CD4-positive, CD25-positive, alpha-beta regulatory T cell (primary cell): ENCODE results near the gene MICB. TPM values are rescaled to one million over a fixed set of nuclear protein-coding genes. Genes with fewer than 3 reads are reported as not detected.

Experiments used
- ATAC-seq, 2 donors: fragments of 150-1000 bp; cut with Tn5 transposase; one replicate each; pipeline ENCODE4 v1.10.0; 2021; ENCODE audit warnings: low read depth in 2 of 2, moderate number of reproducible peaks in 2 of 2, moderate library complexity in 1 of 2
- DNase-seq, 3 donors: peaks; one replicate each; pipeline versions ENCODE4 v3.0.0 to v3.0.0-alpha.2; 2012 to 2022; ENCODE audit warnings: mixed read lengths in 1 of 3
- H3K27ac ChIP-seq: one replicate; pipeline ENCODE4 v1.7.0; 2013; ENCODE audit warnings: mild to moderate bottlenecking, low read length; ENCODE audit not compliant: insufficient read depth, poor library complexity, severe bottlenecking
- H3K27me3 ChIP-seq: one replicate; pipeline ENCODE4 v1.7.0; 2013; ENCODE audit warnings: low read length; ENCODE audit not compliant: control insufficient read depth, insufficient read depth
- H3K36me3 ChIP-seq: one replicate; pipeline ENCODE4 v1.7.0; 2013; ENCODE audit warnings: mild to moderate bottlenecking, low read length, moderate library complexity; ENCODE audit not compliant: control insufficient read depth, insufficient read depth
- H3K4me1 ChIP-seq: 2 replicates; pipeline ENCODE4 v1.7.0; 2013; ENCODE audit warnings: mild to moderate bottlenecking, low read length; ENCODE audit not compliant: insufficient read depth, control insufficient read depth, poor library complexity, severe bottlenecking
- H3K4me3 ChIP-seq: one replicate; pipeline ENCODE4 v1.7.0; 2013; ENCODE audit warnings: low read depth, mild to moderate bottlenecking, low read length, moderate library complexity
- H3K9me3 ChIP-seq, 2 experiments: 1 replicate in 1 of 2; 2 replicates in 1 of 2; pipeline ENCODE4 v1.7.0; 2013; ENCODE audit warnings: low read length in 2 of 2, mild to moderate bottlenecking in 1 of 2, moderate library complexity in 1 of 2; ENCODE audit not compliant: control insufficient read depth in 2 of 2
- H3K27ac Mint-ChIP-seq, 3 donors: one replicate each; pipeline ENCODE4 v1.8.0; 2020 to 2022; ENCODE audit warnings: mild to moderate bottlenecking in 3 of 3, mixed read lengths in 3 of 3, moderate library complexity in 2 of 3
- H3K27me3 Mint-ChIP-seq: one replicate; pipeline ENCODE4 v1.8.0; 2022; ENCODE audit warnings: mild to moderate bottlenecking, mixed read lengths
- H3K36me3 Mint-ChIP-seq: one replicate; pipeline ENCODE4 v1.8.0; 2020; ENCODE audit warnings: mixed read lengths
- H3K4me1 Mint-ChIP-seq, 4 donors: one replicate each; pipeline ENCODE4 v1.8.0; 2020 to 2022; ENCODE audit warnings: mixed read lengths in 4 of 4, mild to moderate bottlenecking in 1 of 4
- H3K4me3 Mint-ChIP-seq, 4 donors: one replicate each; pipeline ENCODE4 v1.8.0; 2020 to 2022; ENCODE audit warnings: mild to moderate bottlenecking in 4 of 4, mixed read lengths in 4 of 4, moderate library complexity in 3 of 4
- H3K9me3 Mint-ChIP-seq, 7 donors: one replicate each; pipeline ENCODE4 v1.8.0; 2020 to 2022; ENCODE audit warnings: mixed read lengths in 7 of 7, mild to moderate bottlenecking in 3 of 7, moderate library complexity in 2 of 7
- polyA plus RNA-seq, 4 donors: library from polyadenylated mRNA; unstranded; fragments of 300-500 nt; fragmentation: Illumina TruSeq; gene quantifications; one replicate each; pipeline ENCODE4 v1.2.3, GENCODE V29; 2021
- total RNA-seq: library from RNA; stranded (reverse); gene quantifications from one replicate; pipeline ENCODE4 v1.2.3, GENCODE V29; 2022

MICB gene
- total and polyA plus RNA-seq, 5 donors from 2014 or later, result 7.8 to 22.0 (median 12.4) TPM

DNA sequence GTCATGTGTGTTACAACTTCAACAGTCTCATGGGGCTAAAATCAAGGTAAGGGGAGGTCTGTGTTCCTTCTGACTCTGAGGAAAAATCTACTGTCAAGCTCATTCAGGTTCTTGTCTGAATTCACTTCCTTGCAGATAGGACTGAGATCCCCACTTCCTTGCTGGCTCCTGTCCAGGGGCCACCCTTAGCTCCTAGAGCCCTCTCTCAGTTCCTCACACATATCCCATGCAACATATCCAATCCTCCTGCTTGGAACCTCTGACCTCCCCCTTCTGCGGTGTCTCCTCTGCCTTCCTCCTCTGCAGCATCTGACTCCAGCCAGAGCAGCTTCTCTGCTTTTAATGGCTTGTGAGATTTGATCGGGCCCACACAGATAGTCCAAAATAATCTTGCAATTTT is 27.1 kb upstream of the MICB start:
- Histone ChIP-seq H3K27me3 (no peaks in the 10 kb centered on the region), H3K9me3 (no peaks in the 10 kb centered on the region), H3K27ac (no peak overlapping the region), H3K4me3 (peak overlapping the region; percentile 9), H3K36me3 (peaks cover 7% of the 10 kb centered on the region), H3K4me1 (peaks cover 79% of the 10 kb centered on the region)
- H3K4me1 Mint-ChIP-seq, result peaks cover 32 to 99% (median 83%) of the 10 kb centered on the region in 4 donors
- H3K27me3 Mint-ChIP-seq, result no peaks in the 10 kb centered on the region
- no peaks in the 10 kb centered on the region for H3K9me3 Mint-ChIP-seq
- DNase-seq (no peak), ATAC-seq (no peak)
- peaks cover 15% of the 10 kb centered on the region for H3K36me3 Mint-ChIP-seq
- H3K4me3 Mint-ChIP-seq, result peak overlapping the region in 3 of 4 donors; percentile 23 to 76 (median 30)
- H3K27ac Mint-ChIP-seq, result peak overlapping the region; percentile 30 to 91 (median 66)

DNA sequence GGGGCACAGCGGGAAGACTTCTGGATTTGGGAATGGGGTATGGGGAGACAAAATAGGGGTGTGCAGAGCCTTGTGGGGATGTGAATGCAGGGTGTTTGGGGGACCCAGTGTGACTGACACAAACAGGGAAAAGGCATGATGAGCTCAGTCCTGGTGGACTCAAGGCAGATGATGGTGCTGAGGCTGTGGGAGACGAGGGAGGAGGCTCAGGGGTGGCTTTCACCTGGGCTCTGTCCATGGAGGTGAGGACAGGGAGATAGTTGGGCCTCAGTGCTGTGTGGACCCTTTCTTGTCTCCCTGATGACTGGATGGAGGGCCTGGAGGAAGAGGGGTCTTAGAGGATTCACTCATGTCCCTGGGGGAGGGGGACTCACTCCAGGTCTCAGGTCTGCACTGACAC is 26.2 kb upstream of the MICB start:
- Histone ChIP-seq H3K36me3 (peaks cover 5% of the 10 kb centered on the region), H3K4me3 (peak overlapping the region; percentile 26), H3K4me1 (peaks cover 70% of the 10 kb centered on the region), H3K9me3 (no peaks in the 10 kb centered on the region), H3K27me3 (no peaks in the 10 kb centered on the region), H3K27ac (peak overlapping the region; percentile 47)
- no peak for ATAC-seq
- Mint-ChIP-seq H3K36me3 (peaks cover 15% of the 10 kb centered on the region), H3K27me3 (no peaks in the 10 kb centered on the region), H3K9me3 (no peaks in the 10 kb centered on the region), H3K4me3 (peak overlapping the region in 3 of 4 donors; percentile 30 to 76 (median 53)), H3K4me1 (peaks cover 31 to 92% (median 76%) of the 10 kb centered on the region in 4 donors), H3K27ac (peak overlapping the region; percentile 30 to 94 (median 70))
- DNase-seq, result no peak

DNA sequence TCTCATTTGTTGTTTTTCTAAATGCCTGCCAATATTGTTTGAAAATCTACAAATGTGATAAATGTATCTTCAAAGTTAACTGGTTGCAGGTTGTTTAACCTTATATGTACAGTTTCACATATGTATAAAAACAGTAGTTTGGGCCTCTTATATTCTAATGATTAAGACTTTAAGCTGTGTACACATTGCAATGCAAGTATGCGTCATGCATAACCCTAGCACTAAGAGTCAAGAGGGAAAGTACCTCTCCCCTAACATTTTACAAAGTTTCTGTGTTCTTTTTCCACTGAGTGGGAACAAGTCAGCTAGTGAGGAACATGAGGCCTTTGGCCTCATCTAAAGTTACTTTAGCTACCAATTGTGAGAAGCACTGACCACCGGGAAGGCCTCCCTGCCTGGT is 25.7 kb upstream of the MICB start:
- Histone ChIP-seq H3K4me1 (peaks cover 65% of the 10 kb centered on the region), H3K36me3 (peaks cover 5% of the 10 kb centered on the region), H3K4me3 (no peak overlapping the region), H3K27me3 (no peaks in the 10 kb centered on the region), H3K9me3 (no peaks in the 10 kb centered on the region), H3K27ac (peak overlapping the region; percentile 47)
- ATAC-seq (peak; percentile 36 to 40), DNase-seq (no peak)
- Mint-ChIP-seq H3K27me3 (no peaks in the 10 kb centered on the region), H3K4me1 (peaks cover 26 to 90% (median 75%) of the 10 kb centered on the region in 4 donors), H3K4me3 (peak overlapping the region in 1 of 4 donors; percentile 53), H3K36me3 (peaks cover 12% of the 10 kb centered on the region), H3K9me3 (no peaks in the 10 kb centered on the region), H3K27ac (peak overlapping the region; percentile 30 to 70 (median 57))

- H3K4me3 ChIP-seq, result no peak overlapping the region
- Mint-ChIP-seq H3K36me3 (peaks cover 10% of the 10 kb centered on the region), H3K4me1 (peaks cover 22 to 80% (median 68%) of the 10 kb centered on the region in 4 donors), H3K4me3 (peak overlapping the region in 1 of 4 donors; percentile 43), H3K27me3 (no peaks in the 10 kb centered on the region), H3K9me3 (no peaks in the 10 kb centered on the region), H3K27ac (peak overlapping the region in 2 of 3 donors; percentile 78 to 82)
- ATAC-seq (no peak), DNase-seq (no peak)
- no peak overlapping the region for H3K27ac ChIP-seq
- H3K36me3 ChIP-seq, result peaks cover 5% of the 10 kb centered on the region
- H3K4me1 ChIP-seq, result peaks cover 55% of the 10 kb centered on the region
- no peaks in the 10 kb centered on the region for H3K9me3 ChIP-seq
- no peaks in the 10 kb centered on the region for H3K27me3 ChIP-seq
These were observed 24.7 kb upstream of the MICB start for GRCh38 chr6:31473244-31473643.

GRCh38 chr6:31473780-31474761 is 23.9 kb upstream of the MICB start:
- ATAC-seq (no peak), DNase-seq (no peak)
- H3K4me1 ChIP-seq, result peaks cover 47% of the 10 kb centered on the region
- Mint-ChIP-seq H3K36me3 (peaks cover 10% of the 10 kb centered on the region), H3K4me3 (peak overlapping the region in 1 of 4 donors; percentile 43), H3K27ac (peak overlapping the region; percentile 78 to 96 (median 93)), H3K4me1 (peaks cover 21 to 75% (median 66%) of the 10 kb centered on the region in 4 donors), H3K9me3 (no peaks in the 10 kb centered on the region), H3K27me3 (no peaks in the 10 kb centered on the region)
- no peaks in the 10 kb centered on the region for H3K9me3 ChIP-seq
- no peaks in the 10 kb centered on the region for H3K27me3 ChIP-seq
- peaks cover 5% of the 10 kb centered on the region for H3K36me3 ChIP-seq
- H3K27ac ChIP-seq, result no peak overlapping the region
- no peak overlapping the region for H3K4me3 ChIP-seq

GRCh38 chr6:31474871-31475286 is 23.1 kb upstream of the MICB start:
- Mint-ChIP-seq H3K27me3 (no peaks in the 10 kb centered on the region), H3K27ac (peak overlapping the region in 2 of 3 donors; percentile 78 to 80), H3K9me3 (no peaks in the 10 kb centered on the region), H3K4me3 (peak overlapping the region in 1 of 4 donors; percentile 12), H3K4me1 (peaks cover 15 to 69% (median 58%) of the 10 kb centered on the region in 4 donors), H3K36me3 (peaks cover 11% of the 10 kb centered on the region)
- no peak overlapping the region for H3K4me3 ChIP-seq
- DNase-seq, result no peak
- H3K27me3 ChIP-seq, result no peaks in the 10 kb centered on the region
- ATAC-seq, result peak in 1 of 2 donors; percentile 24
- H3K4me1 ChIP-seq, result peaks cover 38% of the 10 kb centered on the region
- peak overlapping the region; percentile 5 for H3K27ac ChIP-seq
- no peaks in the 10 kb centered on the region for H3K9me3 ChIP-seq
- H3K36me3 ChIP-seq, result peaks cover 5% of the 10 kb centered on the region

- Mint-ChIP-seq H3K36me3 (peaks cover 4% of the 10 kb centered on the region), H3K9me3 (no peaks in the 10 kb centered on the region), H3K27me3 (no peaks in the 10 kb centered on the region), H3K27ac (peak overlapping the region in 2 of 3 donors; percentile 34 to 80), H3K4me3 (no peak overlapping the region), H3K4me1 (peaks cover 15 to 53% (median 42%) of the 10 kb centered on the region in 4 donors)
- ATAC-seq (no peak), DNase-seq (no peak)
- no peak overlapping the region for H3K4me3 ChIP-seq
- no peaks in the 10 kb centered on the region for H3K9me3 ChIP-seq
- no peaks in the 10 kb centered on the region for H3K36me3 ChIP-seq
- no peaks in the 10 kb centered on the region for H3K27me3 ChIP-seq
- H3K4me1 ChIP-seq, result peaks cover 21% of the 10 kb centered on the region
- no peak overlapping the region for H3K27ac ChIP-seq
These were observed 21.3 kb upstream of the MICB start for GRCh38 chr6:31476515-31477139.
